NCI-H345 treated with DMSO at 0.1 percent for 48 hours (cell line): Measurements from ENCODE around the gene LAMA3.

Experiments used
- DNase-seq: peaks from one replicate; lab custom pipeline; 2025; ENCODE audit not compliant: unreplicated experiment; lab: John Stamatoyannopoulos, UW

Gene LAMA3

DNA sequence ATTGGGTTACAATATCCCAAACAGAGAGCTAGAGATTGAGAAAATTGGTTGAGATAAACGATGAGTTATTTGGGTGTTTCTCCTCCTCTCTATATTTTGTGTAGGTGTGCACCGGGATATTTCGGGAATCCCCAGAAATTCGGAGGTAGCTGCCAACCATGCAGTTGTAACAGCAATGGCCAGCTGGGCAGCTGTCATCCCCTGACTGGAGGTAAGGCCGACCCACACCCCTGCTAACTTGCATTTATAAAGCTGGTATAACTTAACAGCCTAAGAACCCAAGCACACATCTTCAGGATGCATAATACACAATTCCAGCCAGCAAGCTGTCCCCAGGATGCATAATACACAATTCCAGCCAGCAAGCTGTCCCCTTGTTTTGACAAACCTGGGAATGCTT is 200.7 kb downstream of the LAMA3 start:
- DNase-seq, result no peak

DNA sequence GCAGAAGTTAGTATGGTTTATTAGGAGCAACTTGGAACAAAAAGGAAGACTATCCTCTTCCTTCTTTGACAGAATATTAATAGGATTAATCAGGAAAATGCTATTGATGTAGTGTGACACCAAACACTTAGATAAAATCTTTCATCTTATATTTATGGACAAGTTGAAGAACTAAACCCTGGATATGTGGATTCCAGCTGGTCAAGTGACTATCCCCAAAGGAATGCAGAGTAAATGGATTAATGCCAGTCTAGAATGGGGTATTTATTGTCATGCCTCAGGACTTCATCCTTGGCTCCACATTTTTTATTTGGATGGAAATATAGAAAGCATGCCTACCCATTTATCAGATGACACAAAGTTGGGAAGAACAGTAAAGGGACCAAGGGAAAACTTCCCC is 201.3 kb downstream of the LAMA3 start:
- no peak for DNase-seq

DNA sequence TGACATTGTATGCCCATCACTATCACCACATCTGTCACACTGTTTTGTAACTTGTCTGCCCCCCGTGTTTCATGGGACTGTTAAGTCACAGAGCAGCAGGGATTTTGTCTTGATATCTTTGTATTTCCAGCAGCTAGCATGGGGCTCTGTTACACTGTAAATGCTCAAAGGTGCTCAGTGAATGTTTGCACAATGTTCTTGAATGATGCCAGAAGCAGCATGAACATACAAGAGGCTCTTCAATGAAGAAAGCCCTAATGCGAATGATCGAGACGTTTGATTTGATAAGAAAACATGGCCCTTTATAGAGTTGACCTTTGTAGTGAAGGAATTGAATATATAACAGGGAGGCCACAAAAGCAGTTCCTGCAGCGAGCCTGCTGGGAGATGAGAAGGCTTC is 204.4 kb downstream of the LAMA3 start:
- peak; percentile 60 for DNase-seq

DNA sequence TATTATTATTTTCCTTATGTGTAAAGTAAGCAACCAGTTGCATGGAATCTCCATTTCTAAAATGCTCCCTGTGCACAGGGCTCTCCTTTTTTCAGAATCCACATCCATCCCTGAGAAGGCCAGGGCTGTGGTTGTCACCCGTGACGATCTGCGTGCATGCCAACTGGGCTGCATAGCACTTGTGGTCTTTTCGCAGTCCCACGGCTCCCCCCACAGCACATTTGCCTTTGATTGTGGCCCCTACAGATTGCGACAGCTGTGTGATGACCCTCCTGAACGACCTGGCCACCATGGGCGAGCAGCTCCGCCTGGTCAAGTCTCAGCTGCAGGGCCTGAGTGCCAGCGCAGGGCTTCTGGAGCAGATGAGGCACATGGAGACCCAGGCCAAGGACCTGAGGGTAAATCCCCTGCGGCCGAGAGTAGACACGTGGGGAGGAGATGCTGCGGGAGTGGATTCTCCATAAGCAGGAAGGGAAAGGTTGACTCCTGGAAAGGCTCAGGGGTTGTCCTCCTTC is 205.5 kb downstream of the LAMA3 start:
- no peak for DNase-seq

DNA sequence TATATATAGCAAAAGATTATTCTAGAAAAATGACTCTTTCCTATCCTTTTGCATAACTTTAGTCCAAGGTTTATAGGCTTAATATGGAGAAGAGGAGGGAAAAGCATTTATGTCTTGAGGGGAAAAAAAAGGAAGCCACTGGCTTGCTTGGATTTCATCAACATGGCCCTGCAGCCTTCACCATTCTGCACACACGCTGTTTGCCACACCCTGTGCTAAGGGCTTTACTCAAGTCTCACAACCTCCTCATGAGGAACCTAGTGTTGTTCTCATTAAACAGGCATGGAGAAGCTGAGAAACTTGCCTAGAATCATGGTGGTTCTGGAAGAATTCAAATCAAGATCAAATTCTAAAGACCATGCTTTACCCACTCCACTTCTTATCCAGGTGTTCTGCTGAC is 208.0 kb downstream of the LAMA3 start:
- no peak for DNase-seq

DNA sequence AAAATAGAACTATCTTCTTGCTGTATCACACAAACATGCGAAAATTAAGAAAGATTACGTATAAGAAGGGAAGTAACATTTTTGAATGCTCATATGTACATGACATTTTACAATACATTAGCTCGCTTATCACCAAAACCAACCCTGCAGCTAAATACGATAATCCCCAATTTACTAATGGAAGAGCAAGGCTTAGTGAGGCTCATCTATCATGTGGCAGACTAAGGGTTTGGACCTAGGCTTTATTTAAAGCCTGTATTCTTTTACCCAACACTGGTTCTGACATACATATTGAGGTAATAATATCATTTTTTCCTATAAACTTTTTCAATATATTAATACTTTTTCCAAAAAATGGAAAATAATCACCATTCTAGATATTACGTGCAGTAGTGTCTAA is 208.5 kb downstream of the LAMA3 start:
- no peak for DNase-seq

DNA sequence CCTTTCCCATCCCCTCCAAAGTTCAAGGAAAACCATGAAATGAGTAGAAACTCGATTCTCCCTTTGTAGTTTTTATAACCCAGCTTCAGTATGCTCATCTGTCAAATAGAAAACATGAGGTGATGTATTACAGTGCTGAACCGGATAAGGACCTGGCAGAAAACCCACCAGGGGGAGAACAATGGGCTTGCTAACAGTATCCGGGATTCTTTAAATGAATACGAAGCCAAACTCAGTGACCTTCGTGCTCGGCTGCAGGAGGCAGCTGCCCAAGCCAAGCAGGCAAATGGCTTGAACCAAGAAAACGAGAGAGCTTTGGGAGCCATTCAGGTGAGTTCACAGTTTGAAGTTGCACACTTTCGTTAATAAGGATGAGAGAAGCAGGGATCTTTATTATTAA is 211.7 kb downstream of the LAMA3 start:
- no peak for DNase-seq

DNA sequence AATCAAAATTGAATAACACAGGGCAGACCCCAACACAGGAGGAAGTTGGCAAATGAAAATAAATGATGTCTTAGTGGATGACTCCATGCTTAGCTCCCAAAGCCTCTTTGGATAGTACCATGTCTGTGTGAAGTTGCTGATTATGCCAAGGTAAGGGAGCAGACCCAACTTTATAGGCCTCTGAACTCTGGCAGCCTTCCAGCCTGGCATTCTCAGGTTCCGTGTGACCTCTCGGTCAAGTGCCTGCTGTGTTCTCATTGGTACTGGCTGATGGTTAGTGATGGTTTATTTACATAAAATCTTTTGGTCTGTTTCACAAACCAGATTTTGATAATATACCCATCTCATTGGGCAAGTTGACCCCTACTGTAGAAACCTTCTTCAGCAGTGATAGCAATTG is 213.1 kb downstream of the LAMA3 start:
- DNase-seq, result no peak

DNA sequence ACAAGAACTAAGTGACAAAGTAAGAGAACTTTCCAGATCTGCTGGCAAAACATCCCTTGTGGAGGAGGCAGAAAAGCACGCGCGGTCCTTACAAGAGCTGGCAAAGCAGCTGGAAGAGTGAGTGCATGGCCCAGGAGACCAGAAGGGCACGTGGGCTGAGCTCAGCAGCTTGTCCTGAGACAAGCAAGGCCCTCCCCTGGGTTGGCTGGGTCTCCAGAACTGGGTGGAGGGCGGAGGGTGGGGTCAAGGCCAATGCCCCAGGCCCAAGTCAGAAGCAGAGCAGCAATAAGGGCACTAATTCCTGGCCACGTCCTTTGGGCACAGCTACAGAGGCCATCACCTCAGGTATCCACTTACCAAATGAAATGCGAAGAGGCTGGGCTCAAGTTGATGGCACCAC is 214.7 kb downstream of the LAMA3 start:
- no peak for DNase-seq

DNA sequence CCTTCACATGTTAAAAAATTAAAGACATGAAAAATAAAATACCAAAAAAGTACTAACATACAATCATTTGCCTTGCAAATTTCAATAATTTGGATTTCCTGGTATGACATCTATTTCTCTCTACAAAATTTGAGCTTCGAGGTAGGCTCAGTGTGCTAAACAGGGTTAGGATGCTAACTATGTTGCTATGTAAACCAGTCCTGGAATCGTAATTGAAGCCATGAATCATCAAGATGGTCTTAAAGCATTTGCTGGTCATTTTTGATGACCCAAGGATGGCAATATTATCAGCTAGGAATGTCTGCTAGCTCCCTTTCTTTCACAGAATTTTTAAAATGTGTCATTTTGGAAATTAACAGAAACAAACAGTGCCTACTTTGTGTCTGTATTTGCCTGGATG is 217.4 kb downstream of the LAMA3 start:
- DNase-seq, result no peak

DNA sequence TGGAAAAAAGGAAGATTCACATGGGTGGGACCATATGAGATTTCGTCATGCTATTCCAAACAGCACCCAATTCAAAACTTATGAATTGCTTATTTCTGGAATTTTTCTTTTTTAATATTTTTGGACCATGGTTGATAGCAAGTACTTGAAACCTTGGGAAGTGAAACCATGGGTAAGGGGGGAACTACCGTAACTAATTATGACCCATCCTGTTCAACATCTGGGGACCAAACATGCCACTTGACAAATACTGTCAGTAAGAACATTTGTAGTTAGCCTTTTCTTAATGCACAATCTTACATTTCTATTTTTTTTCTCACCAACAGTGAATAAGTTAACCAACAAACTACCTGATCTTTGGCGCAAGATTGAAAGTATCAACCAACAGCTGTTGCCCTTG is 219.6 kb downstream of the LAMA3 start:
- no peak for DNase-seq

DNA sequence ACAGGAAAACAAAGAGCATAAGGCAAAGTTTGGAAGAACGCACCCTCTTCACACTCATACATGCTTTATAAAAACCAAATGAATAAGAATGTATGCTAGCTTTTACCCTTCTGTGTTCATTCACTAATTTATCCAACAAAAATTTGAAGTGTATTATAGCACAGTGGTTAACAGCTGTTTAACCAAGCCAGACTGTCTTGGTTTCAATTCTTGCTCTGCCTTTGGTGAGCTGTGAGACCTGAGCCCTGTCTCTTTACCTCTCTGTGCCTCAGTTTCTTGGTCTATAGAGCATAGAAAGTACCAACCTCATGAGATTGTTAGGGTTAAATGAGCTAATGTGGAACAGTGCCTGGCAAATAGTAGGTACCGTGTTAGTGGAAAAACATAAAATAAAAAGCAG is 220.8 kb downstream of the LAMA3 start:
- no peak for DNase-seq

DNA sequence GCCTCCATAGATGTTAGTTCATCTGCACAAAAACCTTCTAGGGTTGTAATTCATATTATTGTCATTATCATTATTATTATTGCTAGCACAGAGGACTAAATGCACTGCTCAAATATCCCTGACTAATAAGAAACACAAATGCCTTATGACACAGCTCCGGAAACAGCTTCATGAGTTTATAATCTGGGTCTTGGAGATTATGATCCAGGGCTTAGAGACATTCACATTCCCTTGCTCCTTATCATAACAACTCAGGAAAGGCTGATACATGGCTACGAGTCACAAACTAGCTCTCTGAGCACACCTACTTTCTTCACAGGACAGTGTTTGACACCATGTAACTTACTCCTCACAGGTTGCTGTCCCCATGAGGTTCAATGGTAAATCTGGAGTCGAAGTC is 223.1 kb downstream of the LAMA3 start:
- no peak for DNase-seq

DNA sequence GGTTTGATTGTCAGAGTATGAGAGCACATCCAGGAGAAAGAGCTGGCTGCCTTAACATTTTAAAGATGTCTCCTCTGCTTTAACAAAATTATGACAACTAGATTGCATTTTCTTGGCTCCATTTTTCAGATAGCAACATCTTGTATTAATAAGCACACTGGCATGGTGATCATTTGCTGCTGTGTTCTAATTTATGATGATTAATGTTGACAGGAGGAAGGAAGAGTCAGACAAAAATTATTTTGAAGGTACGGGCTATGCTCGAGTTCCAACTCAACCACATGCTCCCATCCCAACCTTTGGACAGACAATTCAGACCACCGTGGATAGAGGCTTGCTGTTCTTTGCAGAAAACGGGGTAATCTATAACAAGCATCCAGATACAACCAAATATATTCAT is 227.1 kb downstream of the LAMA3 start:
- DNase-seq, result no peak

DNA sequence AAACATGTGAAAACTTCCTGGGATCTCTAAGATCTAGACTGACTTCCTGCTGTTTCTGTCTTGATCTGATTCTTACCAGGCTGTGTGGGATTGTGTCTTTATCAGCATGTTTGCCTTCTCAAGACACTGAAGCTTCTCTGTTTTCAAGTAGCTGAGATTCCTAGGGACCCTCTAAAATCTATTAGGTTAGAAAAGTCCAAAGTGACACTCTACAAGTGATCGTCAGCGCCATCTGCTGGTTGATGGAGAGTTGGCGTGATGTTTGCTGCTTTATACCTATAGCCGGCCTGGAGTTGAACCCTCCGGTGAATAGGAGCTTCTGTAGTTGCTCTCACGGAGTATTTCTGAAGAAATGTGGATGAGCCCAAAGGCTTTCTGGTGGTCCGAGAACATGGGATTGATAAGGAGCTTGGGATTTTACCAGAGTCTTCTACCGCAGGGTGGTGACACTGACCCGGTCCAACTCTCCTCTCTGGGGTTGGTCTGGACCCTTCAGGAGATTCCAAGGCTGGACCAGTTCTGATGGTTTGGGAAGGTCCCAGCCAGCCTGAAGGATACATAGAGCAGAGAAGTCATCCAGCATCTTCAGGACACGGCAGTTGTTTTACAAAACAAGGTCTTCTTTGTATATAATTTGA is 229.3 kb downstream of the LAMA3 start:
- DNase-seq, result peak; percentile 38

DNA sequence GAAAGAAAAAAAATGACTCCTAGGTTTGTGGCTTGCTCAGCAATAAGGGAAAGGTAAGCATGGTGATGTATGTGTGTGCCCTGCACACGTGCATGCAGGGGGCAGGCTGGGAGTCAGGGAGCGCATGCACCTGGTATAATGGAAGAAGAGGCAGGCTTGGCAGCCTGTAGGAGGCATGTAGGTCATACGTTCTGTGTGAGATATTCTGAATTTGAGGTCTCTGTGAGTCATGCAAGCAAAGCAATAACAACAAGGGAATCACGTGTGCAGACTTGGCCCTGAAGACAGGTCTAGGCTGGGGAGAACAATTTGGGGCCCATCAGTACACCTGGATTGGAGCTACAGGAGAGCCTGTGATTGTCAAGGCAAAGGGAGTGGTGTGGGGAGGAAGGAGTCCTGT is 230.8 kb downstream of the LAMA3 start:
- no peak for DNase-seq

DNA sequence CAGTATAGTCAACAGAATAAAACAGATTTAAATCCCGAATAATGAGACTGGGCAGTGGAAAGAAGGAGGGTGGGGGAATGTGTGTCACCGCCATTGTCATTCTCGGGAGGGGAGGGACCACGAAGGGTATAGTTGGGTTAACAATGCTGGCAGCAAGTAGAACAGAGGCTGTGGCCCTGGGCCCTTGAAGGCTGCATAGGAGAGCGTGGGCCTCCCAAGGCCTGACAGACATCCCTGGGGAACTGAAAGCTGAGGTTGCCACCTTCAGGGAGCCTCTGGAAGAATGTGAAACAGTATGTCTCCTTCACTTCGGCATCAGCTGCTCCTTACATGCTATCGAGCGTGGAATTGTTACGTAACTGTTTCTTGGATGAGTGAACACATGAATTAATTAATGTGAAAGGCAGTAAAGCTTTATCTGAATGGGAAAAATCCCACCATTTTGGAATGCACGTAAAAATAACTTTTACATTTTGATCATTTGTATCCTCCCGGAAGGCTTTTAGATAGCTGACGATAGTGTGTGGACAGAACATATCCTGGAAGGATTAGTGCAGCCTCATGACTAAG is 232.5 kb downstream of the LAMA3 start:
- no peak for DNase-seq

DNA sequence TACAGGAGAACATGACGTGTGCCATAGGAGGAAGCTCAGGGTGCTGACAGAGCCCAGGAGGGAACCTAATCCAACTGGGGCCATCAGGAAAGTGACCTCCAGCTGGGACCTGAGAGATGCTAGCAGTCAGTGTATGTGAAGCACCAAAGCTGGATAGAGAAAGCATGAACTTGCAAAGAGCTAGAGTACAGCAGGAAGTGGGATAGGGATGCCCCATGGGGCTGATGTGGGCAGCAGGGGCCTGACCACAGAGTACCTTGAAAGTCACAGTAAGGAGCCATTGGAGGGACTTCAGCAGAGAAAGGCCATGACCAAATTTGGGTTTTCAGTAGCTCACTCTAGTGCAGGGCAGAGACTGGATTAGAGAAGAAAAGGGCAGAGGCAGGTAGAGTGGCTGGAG is 233.7 kb downstream of the LAMA3 start:
- DNase-seq, result no peak

DNA sequence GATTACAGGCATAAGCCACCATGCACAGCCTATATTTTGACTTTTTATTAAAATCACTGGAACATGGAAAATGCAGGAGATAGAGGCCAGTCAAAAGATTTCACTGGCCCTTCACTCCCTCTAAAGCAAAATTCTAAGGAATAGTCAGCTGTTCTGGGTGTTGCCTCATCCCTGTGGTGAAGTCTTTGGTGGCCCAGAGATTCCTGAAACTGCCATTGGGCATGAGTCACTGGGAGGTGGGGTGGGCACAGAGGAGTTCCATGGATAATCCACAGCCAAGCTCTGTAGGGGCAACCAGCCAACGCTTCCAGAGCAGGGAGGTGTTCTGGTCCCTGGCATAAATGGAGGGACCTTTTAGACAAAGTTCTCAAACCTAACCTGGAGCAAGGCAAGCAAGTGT is 235.6 kb downstream of the LAMA3 start:
- DNase-seq, result no peak

DNA sequence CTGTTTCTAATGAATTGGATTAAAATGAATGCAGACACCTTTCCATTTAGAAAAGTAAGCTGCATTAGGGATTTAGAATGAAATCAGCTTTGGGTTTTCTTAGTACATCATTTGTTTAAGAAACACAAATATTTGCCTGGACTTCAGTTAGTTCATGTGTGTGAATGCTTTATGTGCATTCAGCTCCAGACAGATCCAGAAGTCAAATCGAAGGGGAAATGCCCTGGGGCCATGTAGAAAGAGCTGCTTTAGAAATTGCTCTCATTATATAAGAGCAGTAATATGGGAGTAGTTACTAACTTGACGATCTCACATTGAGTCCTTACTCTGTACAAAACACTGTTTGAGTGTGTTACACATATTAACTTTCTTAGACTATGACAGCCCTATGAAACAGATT is 237.3 kb downstream of the LAMA3 start:
- DNase-seq, result peak; percentile 13

DNA sequence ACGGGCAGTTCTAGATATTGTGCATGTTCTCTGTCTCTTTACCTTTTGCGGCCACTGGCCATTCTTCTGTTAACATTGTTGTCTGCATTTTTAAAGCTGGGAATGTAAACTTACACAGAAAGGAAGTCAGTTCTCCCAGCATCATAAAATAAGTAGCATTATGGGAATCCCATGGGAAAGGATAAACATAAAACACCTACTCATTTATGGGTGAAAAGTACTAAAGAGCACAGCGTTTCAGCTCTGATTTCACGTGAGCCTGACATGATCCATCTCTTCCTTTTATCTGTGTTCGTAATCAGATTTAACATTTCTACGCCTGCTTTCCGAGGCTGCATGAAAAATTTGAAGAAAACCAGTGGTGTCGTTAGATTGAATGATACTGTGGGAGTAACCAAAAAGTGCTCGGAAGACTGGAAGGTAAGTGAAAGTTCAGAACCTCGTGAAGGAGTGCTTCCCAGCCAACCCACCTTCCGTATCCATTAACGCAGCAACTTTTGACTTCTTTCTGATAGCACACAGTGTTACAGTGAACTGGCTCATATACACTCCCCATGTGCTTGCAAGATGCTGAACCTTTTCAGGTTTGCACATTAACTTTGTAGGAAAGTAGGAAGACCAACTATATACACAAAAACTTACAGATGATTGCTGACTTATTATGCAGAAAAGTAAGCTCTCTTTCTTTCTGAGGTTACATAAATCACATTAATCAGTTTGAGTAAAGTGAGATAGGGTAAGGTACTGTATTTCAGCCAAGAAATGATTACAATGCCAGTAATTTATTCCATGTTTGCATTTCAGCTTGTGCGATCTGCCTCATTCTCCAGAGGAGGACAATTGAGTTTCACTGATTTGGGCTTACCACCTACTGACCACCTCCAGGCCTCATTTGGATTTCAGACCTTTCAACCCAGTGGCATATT is 238.8 kb downstream of the LAMA3 start:
- no peak for DNase-seq

DNA sequence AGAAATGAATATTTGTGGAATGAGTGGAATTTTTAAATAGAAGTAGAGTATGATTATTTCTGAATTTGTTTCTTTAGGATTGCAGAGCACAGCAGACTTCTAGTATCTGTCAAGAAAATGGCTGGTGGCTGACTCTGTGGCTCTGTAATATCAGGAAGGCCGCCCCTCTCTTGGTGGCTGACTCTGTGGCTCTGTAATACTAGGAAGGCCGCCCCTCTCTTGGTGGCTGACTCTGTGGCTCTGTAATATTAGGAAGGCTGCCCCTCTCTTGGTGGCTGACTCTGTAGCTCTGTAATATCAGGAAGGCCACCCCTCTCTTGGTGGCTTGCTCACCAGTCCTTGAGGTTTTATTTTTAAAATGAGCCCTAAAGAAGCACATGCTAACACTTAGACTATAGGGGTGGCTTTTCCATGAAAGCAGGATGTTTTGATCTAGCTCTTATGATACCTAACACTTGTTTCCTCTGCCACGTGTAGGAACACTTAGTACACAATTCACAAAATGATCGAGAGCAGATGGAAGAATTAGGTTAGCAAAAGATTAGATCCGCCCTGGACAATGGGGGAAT is 240.2 kb downstream of the LAMA3 start:
- DNase-seq, result no peak
